A549 (cell line): ENCODE measurements around the gene MAPK9. TPM values are rescaled to one million over a fixed set of nuclear protein-coding genes. Genes with fewer than 3 reads are reported as not detected.

Experiments
- ATAC-seq, 2 experiments: fragments of 200-7000 bp in 1 of 2; fragments of >200 bp in 1 of 2; cut with Nextera tagmentation in 1 of 2; cut with Tn5 transposase in 1 of 2; 3 replicates each; pipeline versions ENCODE4 v1.8.0 to v1.9.1; 2018 to 2020; ENCODE audit warnings: mild to moderate bottlenecking in 1 of 2, moderate library complexity in 1 of 2
- CTCF ChIA-PET: fragments of 300-600 bp; sonication (Branson Sonifier 250); formaldehyde crosslinking; extraction: SDS; loops from one replicate; lab custom pipeline; 2021; ENCODE audit warnings: antibody characterized with exemption, inconsistent platforms; lab: Yijun Ruan, JAX
- POLR2A ChIA-PET: fragments of 350-600 bp; formaldehyde crosslinking; extraction: SDS; loops from one replicate; lab custom pipeline; 2021; ENCODE audit warnings: antibody characterized with exemption, inconsistent platforms; lab: Yijun Ruan, JAX
- DNase-seq, 2 experiments: peaks; one replicate each; pipeline versions ENCODE4 v3.0.0 to v3.0.0-alpha.2; 2011 to 2016; ENCODE audit warnings: low read depth in 1 of 2, low spot score in 1 of 2
- FAIRE-seq: peaks from 2 replicates; lab custom pipeline; 2011; peaks lifted over from hg19 to GRCh38; lab: Jason Lieb, UNC
- H3K27ac ChIP-seq, 2 experiments: fragments of >200 bp; sonication (Bioruptor Twin); formaldehyde crosslinking; 3 replicates each; pipeline ENCODE4 v1.5.1; 2016 to 2017
- H3K4me1 ChIP-seq: fragments of >200 bp; sonication (Bioruptor Twin); formaldehyde crosslinking; 3 replicates; pipeline ENCODE4 v1.6.1; 2016
- H3K4me2 ChIP-seq: fragments of >200 bp; sonication (Bioruptor Twin); formaldehyde crosslinking; 3 replicates; pipeline ENCODE4 v1.6.1; 2016
- H3K4me3 ChIP-seq: fragments of >200 bp; sonication (Bioruptor Twin); formaldehyde crosslinking; 3 replicates; pipeline ENCODE4 v1.5.1; 2016
- H3K9me3 ChIP-seq: fragments of >200 bp; sonication (Bioruptor Twin); formaldehyde crosslinking; 3 replicates; pipeline ENCODE4 v1.6.1; 2016
- CHD2 ChIP-seq: fragments of 150-350 bp; IDR thresholded peaks from 2 replicates; pipeline ENCODE4 v1.6.1; 2014; ENCODE audit warnings: low read length; ENCODE audit not compliant: partially characterized antibody
- CHD4 ChIP-seq: fragments of 200-600 bp; sonication (generic); IDR thresholded peaks from 2 replicates; pipeline ENCODE4 v1.6.1; 2016; ENCODE audit warnings: antibody characterized with exemption, mild to moderate bottlenecking, borderline replicate concordance
- CTCF ChIP-seq: fragments of >200 bp; sonication (Bioruptor Twin); formaldehyde crosslinking; IDR thresholded peaks from 3 replicates; pipeline ENCODE4 v1.5.1; 2016
- EHF ChIP-seq: fragments of 250-450 bp; sonication (Bioruptor Pico); IDR thresholded peaks from 2 replicates; pipeline ENCODE4 v1.5.0; 2020; ENCODE audit warnings: mild to moderate bottlenecking
- ELK1 ChIP-seq: fragments of 150-350 bp; IDR thresholded peaks from 2 replicates; pipeline ENCODE4 v1.6.1; 2014; ENCODE audit warnings: low read depth, mild to moderate bottlenecking, low read length
- EP300 ChIP-seq, 2 experiments: fragments of >200 bp; sonication (Bioruptor Twin); formaldehyde crosslinking; IDR thresholded peaks; 2 replicates in 1 of 2; 3 replicates in 1 of 2; pipeline ENCODE4 v1.6.1; 2016 to 2017
- FOXS1 ChIP-seq: fragments of 250-450 bp; sonication (Bioruptor Pico); IDR thresholded peaks from 2 replicates; pipeline ENCODE4 v1.5.0; 2020; ENCODE audit warnings: mild to moderate bottlenecking, moderate library complexity
- HDAC2 ChIP-seq: fragments of 200-600 bp; sonication (generic); IDR thresholded peaks from 2 replicates; pipeline ENCODE4 v1.6.1; 2016
- HES2 ChIP-seq: fragments of >200 bp; sonication (Bioruptor Twin); formaldehyde crosslinking; IDR thresholded peaks from 2 replicates; pipeline ENCODE4 v1.6.1; 2016
- HEYL ChIP-seq: fragments of 250-450 bp; sonication (Bioruptor Pico); IDR thresholded peaks from 2 replicates; pipeline ENCODE4 v1.8.0; 2021; ENCODE audit warnings: mild to moderate bottlenecking, moderate library complexity
- HMGXB4 ChIP-seq: fragments of 250-450 bp; sonication (Bioruptor Pico); IDR thresholded peaks from 2 replicates; pipeline ENCODE4 v1.5.0; 2021; ENCODE audit warnings: mild to moderate bottlenecking, moderate library complexity, borderline replicate concordance
- HOXA7 ChIP-seq: fragments of 250-450 bp; sonication (Bioruptor Pico); IDR thresholded peaks from 2 replicates; pipeline ENCODE4 v1.5.0; 2020; ENCODE audit warnings: mild to moderate bottlenecking, moderate library complexity
- JUN ChIP-seq, 2 experiments: fragments of >200 bp; sonication (Bioruptor Twin); formaldehyde crosslinking; IDR thresholded peaks; 2 replicates in 1 of 2; 3 replicates in 1 of 2; pipeline ENCODE4 v1.6.1; 2016 to 2017
- KDM5A ChIP-seq: fragments of 200-600 bp; sonication (generic); IDR thresholded peaks from 2 replicates; pipeline ENCODE4 v1.6.1; 2016; ENCODE audit warnings: antibody characterized with exemption, mild to moderate bottlenecking
- MAFK ChIP-seq: fragments of 450-650 bp; IDR thresholded peaks from 2 replicates; pipeline ENCODE4 v1.6.1; 2014; ENCODE audit not compliant: partially characterized antibody
- MAX ChIP-seq: IDR thresholded peaks from 2 replicates; pipeline ENCODE4 v1.6.1; 2012
- MAZ ChIP-seq: fragments of 150-350 bp; IDR thresholded peaks from 2 replicates; pipeline ENCODE4 v1.6.1; 2014; ENCODE audit warnings: antibody characterized with exemption, low read depth, low read length, borderline replicate concordance
- NFE2L2 ChIP-seq: fragments of 150-350 bp; conservative IDR thresholded peaks from 2 replicates; pipeline ENCODE4 v1.6.1; 2014; ENCODE audit warnings: low read length
- PBX3 ChIP-seq: IDR thresholded peaks from 2 replicates; pipeline ENCODE4 v1.6.1; 2012
- PHF8 ChIP-seq: fragments of 200-600 bp; sonication (generic); IDR thresholded peaks from 2 replicates; pipeline ENCODE4 v1.6.1; 2016; ENCODE audit warnings: low read depth, mild to moderate bottlenecking, antibody characterized with exemption, moderate library complexity, borderline replicate concordance
- RAD21 ChIP-seq, 2 experiments: fragments of >200 bp in 1 of 2; sonication (Bioruptor Twin) in 1 of 2; formaldehyde crosslinking in 1 of 2; IDR thresholded peaks in 1 of 2; conservative IDR thresholded peaks in 1 of 2; 2 replicates in 1 of 2; 3 replicates in 1 of 2; pipeline ENCODE4 v1.6.1; 2012 to 2018; ENCODE audit warnings: inconsistent platforms in 1 of 2
- RARB ChIP-seq: fragments of 250-450 bp; sonication (Bioruptor Pico); IDR thresholded peaks from 2 replicates; pipeline ENCODE4 v1.8.0; 2021; ENCODE audit warnings: mild to moderate bottlenecking, moderate library complexity
- TFCP2L1 ChIP-seq: fragments of 250-450 bp; sonication (Bioruptor Pico); IDR thresholded peaks from 2 replicates; pipeline ENCODE4 v1.5.0; 2021; ENCODE audit warnings: mild to moderate bottlenecking
- ZSCAN20 ChIP-seq: fragments of 250-450 bp; sonication (Bioruptor Pico); IDR thresholded peaks from 2 replicates; pipeline ENCODE4 v1.8.0; 2022; ENCODE audit warnings: mild to moderate bottlenecking, moderate library complexity
- WGBS: methylation state at CpG from one replicate; pipeline ENCODE4 v1.1.6; 2017; ENCODE audit errors: missing lambda C conversion rate; 5-methylcytosine and 5-hydroxymethylcytosine counted together
- polyA plus RNA-seq, 4 experiments: library from polyadenylated mRNA; depleted of rRNA in 3 of 4; stranded (reverse); fragments of >200 nt; fragmentation: RNase III in 1 of 4; extraction: RNeasy Plus Mini Kit Qiagen cat#74134 plus additional on column Dnase treatment in 1 of 4; gene quantifications; 2 replicates in 3 of 4; 3 replicates in 1 of 4; pipeline ENCODE4 v1.2.3, GENCODE V29; 2011 to 2017

Gene MAPK9
- polyA plus RNA-seq, 2 of the 4 experiments (the other 2 are of a cell fraction), result 36.6 to 66.9 TPM

GRCh38 chr5:180214870-180215770, 76.8 kb downstream of the MAPK9 start:
- no peak overlapping the region for H3K4me3 ChIP-seq
- DNase-seq, result no peak
- FAIRE-seq, result no peak
- WGBS, result 52% methylated on average over 15 of the region's 21 CpGs
- TF ChIP-seq RAD21 (conservative IDR thresholded peaks at IDR 0.05 in 1 of 2, IDR thresholded peaks at IDR 0.05 in 1 of 2), result no peak
- no peak for TF ChIP-seq MAX
- TF ChIP-seq PBX3, result no peak
- TF ChIP-seq NFE2L2, result no peak
- no peak for TF ChIP-seq HOXA7 (CRISPR knock-in tag)
- TF ChIP-seq EP300 (IDR thresholded peaks at IDR 0.05), result no peak
- TF ChIP-seq FOXS1 (CRISPR knock-in tag), result no peak
- no peak for TF ChIP-seq HMGXB4 (CRISPR knock-in tag)
- no peak for TF ChIP-seq MAZ
- TF ChIP-seq MAFK, result no peak
- no peak for TF ChIP-seq HDAC2
- H3K27ac ChIP-seq, result no peak overlapping the region
- peaks cover 34% of the 10 kb centered on the region for H3K9me3 ChIP-seq
- ChIA-PET CTCF (no interaction called here), POLR2A (interaction anchor here (0.6 kb wide), 1 partner anchor 250 kb away, joined by 4 read pairs; no protein-coding TSS in a partner anchor)
- no peak overlapping the region for H3K4me2 ChIP-seq
- H3K4me1 ChIP-seq, result no peaks in the 10 kb centered on the region
- 0 out of 6 replicates have a peak, but pooled peaks of 1 of the 2 experiments have one; percentile 18 for ATAC-seq

GRCh38 chr5:180213657-180214207, 78.2 kb downstream of the MAPK9 start:
- ChIA-PET CTCF (no interaction called here), POLR2A (no interaction called here)
- no peak overlapping the region for H3K27ac ChIP-seq
- 0 out of 3 replicates have a peak, but pooled peaks cover 3% of the 10 kb centered on the region for H3K4me1 ChIP-seq
- peaks cover 20% of the 10 kb centered on the region for H3K9me3 ChIP-seq
- H3K4me3 ChIP-seq, result no peak overlapping the region
- TF ChIP-seq KDM5A (no peak), TFCP2L1 (CRISPR knock-in tag) (no peak), JUN (IDR thresholded peaks at IDR 0.05) (no peak), CHD2 (no peak), HEYL (CRISPR knock-in tag) (no peak), PHF8 (no peak), EHF (no peak), RAD21 (conservative IDR thresholded peaks at IDR 0.05 in 1 of 2, IDR thresholded peaks at IDR 0.05 in 1 of 2) (no peak), RARB (no peak), ZSCAN20 (no peak), MAFK (no peak), CTCF (no peak), MAZ (no peak), CHD4 (no peak), HES2 (no peak), MAX (no peak), ELK1 (no peak)
- FAIRE-seq, result no peak
- DNase-seq, result no peak
- 69% methylated on average over 5 of the region's 5 CpGs for WGBS
- H3K4me2 ChIP-seq, result no peak overlapping the region
- no peak for ATAC-seq
